ENCODE results near the gene ILK. TPM values are rescaled to one million over a fixed set of nuclear protein-coding genes. Genes with fewer than 3 reads are reported as not detected.

Gene ILK
- polyA plus RNA-seq, 5 donors = 144 to 159 (median 154) TPM

- DNase-seq = no peak
Observed at GRCh38 chr11:6570691-6571427, 32.7 kb upstream of the ILK start.

GRCh38 chr11:6571434-6572008 is 32.1 kb upstream of the ILK start:
- no peak for DNase-seq

- no peak for DNase-seq
Observed at GRCh38 chr11:6572215-6572614, 31.4 kb upstream of the ILK start.

- no peak for DNase-seq
Observed at GRCh38 chr11:6574816-6575715, 28.5 kb upstream of the ILK start.

GRCh38 chr11:6576471-6577373 is 26.9 kb upstream of the ILK start:
- DNase-seq = peak; percentile 74 to 78

- DNase-seq = no peak
Observed at GRCh38 chr11:6578134-6578533, 25.4 kb upstream of the ILK start.

GRCh38 chr11:6579681-6580080 is 23.9 kb upstream of the ILK start:
- no peak for DNase-seq

- DNase-seq = no peak
Observed at GRCh38 chr11:6583584-6583983, 20.0 kb upstream of the ILK start.

GRCh38 chr11:6584528-6584927 is 19.0 kb upstream of the ILK start:
- no peak for DNase-seq

GRCh38 chr11:6586434-6587359 is 16.9 kb upstream of the ILK start:
- DNase-seq = no peak

- no peak for DNase-seq
Observed at GRCh38 chr11:6587360-6587953, 16.1 kb upstream of the ILK start.

GRCh38 chr11:6588018-6588417 is 15.6 kb upstream of the ILK start:
- DNase-seq = no peak

GRCh38 chr11:6594142-6594768 is 9.3 kb upstream of the ILK start:
- DNase-seq = no peak

GRCh38 chr11:6596239-6596877 is 7.2 kb upstream of the ILK start:
- DNase-seq = no peak

- DNase-seq = no peak
Observed at GRCh38 chr11:6598555-6598954, 5.0 kb upstream of the ILK start.

- DNase-seq = no peak
Observed at GRCh38 chr11:6599449-6599848, 4.1 kb upstream of the ILK start.

- no peak for DNase-seq
Observed at GRCh38 chr11:6599881-6600390, 3.6 kb upstream of the ILK start.

- DNase-seq = no peak
Observed at GRCh38 chr11:6601041-6601461, 2.5 kb upstream of the ILK start.

All from right lung (tissue), 5 donors.